GM21723 (cell line): ENCODE measurements around the gene RHOBTB3.
A peak's percentile ranks its signal among the peaks of the same experiment; 100 is the strongest.

Source experiments
- ATAC-seq: cut with Tn5 transposase; IDR thresholded peaks from one replicate; pipeline ENCODE4 v1.9.1; 2021; ENCODE audit warnings: mild to moderate bottlenecking, moderate library complexity; ENCODE audit not compliant: unreplicated experiment

Gene RHOBTB3

DNA sequence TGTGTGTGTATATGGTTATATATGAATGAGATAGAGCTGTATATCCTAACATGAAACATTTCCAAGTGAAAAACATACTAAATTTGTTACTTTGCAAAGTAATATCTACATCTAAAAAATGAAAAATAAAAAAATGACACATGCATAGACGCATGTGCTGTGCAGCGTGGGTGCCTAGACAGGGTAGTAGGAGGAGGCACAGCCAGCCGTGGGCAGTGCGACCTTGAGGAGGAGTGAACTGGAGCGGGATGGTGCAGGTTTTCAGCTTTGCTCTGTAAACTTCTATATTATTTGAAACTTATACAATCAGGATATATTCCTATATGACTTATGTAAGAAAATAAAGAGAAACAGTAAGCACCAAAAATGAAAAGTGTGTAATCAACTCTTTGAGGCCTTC lies 106.4 kb downstream of the RHOBTB3 start:
- ATAC-seq: no peak

DNA sequence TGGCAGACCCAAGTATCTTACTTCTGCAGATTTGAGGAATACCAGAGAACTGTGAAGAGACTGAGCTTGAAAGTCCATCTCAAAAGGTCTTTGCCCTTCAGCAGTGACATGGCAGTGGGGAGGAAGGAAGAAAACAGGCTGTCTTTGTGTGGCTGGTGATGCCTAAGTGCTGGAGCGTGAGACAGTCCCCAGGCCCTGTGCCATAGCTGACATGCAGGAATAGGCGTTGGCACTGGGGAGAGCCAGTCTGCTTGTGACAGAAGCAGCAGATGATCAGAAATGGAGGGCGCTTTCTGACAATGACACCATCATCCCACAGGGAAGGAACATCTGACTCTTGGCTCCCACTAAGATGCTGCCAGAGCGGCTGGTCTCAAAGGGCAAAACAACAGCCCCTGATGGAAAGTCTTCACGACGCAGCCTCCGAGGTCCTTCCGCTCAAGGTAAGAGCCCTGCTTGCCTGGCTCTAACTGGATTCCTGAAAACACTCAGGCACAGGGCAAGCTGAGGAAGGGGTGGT lies 106.9 kb downstream of the RHOBTB3 start:
- no peak for ATAC-seq

DNA sequence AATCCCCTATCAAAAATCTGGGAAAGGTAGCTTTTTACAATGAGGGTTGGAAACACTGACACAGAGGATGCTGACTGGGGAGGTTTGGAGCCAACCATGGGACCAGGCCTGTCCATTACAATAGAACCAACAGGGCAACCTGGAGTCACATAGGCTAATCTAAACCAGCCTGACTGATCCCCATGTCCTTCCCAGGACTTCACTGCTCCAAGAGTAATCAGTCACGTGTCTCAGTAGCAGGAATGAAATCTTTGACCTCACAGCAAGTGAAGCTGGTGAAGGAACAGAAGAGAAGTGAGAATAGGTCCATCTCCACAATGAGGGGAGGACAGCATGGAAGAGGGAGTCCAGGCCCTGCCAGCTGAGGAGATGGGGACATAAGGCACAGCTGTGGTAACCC lies 107.4 kb downstream of the RHOBTB3 start:
- no peak for ATAC-seq

DNA sequence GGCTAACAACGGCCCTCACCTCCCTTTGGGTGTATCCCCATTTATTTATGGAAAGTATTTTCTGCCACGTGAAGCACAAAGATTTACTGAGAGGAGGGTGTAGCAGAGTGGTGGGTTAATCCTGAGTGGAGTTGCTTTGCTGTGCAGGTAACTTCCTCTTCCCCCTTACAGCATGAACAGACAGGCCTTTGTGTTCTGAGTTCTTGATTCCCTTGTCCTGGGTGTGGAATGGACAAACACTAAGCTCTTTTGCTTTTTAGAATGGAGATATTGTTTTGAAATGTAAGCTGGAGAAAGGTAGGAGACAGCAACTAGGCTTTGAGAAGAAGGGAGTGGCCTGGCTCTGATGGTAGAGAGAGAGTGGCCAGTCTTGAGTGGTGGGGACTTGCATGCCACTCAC lies 108.5 kb downstream of the RHOBTB3 start:
- no peak for ATAC-seq

DNA sequence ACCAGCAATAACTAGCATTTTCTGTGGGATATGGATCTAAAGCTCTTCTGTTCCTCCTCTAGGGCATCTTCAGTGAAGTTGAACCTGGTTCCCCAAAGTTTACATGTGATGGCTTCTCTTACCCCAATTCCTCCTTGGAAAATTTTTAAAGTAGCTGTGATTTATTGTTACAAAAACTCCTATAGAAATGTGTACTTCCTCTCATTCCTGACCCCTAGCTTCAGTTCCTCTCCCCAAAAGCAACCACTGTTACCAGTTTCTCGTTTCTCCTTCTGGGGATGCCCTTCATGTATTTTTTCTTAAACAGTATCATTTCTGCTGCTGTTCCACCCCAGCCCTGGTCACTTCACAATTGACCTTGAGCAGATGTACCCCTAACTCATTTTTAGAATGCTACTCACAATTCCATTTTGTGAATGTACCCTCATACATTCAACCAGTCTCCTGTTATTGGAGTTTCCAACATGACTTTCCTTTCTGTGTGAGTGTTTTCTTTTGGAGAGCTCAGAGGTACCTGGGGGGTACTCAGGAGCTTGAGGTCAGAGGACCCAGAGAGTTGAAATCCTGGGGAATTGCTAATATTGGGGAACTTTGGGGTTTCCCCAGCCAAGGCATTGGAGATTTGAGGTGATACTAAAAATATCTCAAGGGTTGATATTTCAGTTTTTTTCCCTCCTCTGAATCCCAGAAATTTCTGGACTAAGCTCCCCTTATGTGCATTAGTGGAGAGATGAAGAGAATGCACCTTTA lies 110.0 kb downstream of the RHOBTB3 start:
- no peak for ATAC-seq

DNA sequence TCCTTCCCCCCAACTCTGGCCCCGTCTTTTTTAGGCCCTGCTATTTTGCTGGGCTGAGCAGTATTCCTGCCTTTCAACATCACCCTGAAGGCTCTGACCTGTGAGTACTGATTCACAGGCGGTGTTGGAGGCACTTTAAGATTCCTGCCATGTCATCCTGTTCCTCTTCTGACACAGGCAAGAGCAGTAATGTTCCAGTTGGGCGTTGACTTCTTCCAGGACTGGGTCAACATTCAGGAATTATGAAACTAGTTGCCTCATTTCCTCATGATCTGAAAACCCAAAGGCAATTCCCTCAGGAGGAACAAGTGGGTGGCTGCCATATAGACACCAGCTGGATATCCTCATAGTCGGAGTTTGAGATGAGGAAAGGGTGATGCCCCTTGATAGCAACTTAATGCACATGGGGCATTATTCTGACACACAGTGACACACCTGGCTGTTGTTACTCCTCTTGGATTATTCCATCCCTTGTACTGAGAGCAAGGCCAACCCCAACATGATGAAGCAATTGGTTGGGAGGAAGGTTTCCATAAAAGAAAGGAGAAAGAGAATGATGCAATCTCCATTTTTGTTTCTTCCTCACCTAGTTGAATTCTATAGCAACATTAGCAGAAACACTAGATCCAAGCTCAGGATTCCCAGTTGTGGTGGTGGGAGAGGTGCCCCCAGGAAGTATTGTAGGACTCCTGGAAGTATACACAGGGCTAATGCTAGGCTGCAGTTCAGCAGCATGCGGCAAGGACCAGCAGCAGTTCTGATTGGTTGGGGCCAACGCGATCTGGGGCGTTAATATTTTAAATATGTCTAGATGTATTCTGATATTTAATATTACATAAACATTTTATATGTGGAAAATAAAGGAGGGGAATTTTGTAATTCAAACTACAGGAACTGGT lies 111.0 kb downstream of the RHOBTB3 start:
- no peak for ATAC-seq

DNA sequence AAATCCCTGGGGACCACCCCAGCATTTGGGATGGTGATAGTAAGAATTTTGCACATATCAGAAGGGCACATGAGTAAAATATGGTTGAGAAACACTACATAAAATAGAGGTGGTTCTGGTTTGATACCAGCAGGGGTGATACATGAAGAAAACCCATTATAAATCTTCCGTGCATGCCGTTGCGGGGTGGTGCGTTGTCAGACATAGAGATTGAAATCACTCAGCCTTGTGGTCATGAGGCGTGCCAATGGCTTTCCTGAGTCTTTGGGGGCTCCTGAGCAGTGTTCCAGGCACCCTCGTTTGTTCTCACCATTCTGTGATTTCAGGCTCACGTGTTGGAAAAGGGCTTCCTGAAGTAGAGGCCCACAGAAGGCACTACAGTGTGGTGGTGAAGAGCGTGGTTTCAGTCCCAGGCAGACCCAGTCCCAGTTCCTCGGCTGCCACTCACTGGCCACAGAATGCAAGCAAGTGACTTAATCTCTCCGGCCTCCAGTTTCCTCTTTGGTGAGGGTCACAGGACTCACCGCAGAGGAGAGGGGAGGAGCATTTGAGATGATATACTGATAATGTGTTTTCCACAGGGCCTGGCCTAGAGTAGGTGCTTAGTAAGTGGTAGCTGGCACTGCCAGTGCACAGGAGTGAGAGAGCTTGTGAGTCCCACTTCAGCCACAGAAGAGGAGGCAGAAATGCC lies 111.9 kb downstream of the RHOBTB3 start:
- peak; percentile 96 for ATAC-seq

DNA sequence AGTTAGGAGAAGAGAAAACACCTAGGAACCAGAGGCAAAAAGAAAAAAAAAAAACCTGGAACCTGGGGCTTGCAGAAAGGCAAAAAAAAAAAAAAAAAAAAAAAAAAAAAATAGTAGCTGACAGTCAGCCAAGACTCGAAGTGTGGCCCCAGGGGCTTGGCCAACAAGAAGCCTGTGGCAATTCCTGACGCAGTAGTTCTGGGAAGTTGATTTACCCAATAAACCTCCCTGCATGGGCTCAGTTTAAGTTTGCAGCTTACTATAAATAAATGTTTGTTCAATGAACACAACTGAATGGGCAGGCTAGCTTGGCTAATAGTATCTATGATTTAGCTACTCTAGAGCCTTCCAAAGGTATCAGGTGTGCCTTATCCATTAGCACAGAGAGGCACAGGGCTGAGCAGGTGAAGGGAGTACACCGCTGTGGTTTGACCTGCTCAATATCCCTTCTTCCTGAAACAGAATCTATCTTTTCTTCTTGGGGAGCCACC lies 112.6 kb downstream of the RHOBTB3 start:
- no peak for ATAC-seq

DNA sequence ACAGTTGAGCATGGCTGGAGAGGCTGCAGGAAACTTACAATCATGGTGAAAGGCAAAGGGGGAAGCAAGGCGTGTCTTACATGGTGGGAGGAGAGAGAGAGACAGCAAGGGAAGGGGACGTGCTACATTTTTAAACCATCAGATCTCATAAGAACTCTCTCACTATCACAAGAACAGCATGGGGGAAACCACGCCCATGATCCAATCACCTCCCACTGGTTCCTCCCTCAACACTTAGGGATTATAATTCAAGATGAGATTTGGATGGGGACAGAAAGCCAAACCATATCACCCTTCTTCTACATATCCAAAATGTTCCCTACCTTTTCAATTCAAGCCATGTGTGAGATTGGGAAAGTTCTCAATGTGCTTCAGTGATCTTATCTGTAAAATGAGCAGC lies 114.3 kb downstream of the RHOBTB3 start:
- ATAC-seq: no peak
